Keratinocyte (primary cell): Measurements from ENCODE around the gene PRKN. TPM values are rescaled to one million over a fixed set of nuclear protein-coding genes. Genes with fewer than 3 reads are reported as not detected.

ENCODE experiments used
- DNase-seq: peaks from one replicate; pipeline ENCODE4 v3.0.0-alpha.2; 2011; ENCODE audit warnings: low read depth, missing footprints, low spot score
- FAIRE-seq: peaks from 2 replicates; lab custom pipeline; 2011; peaks lifted over from hg19 to GRCh38; lab: Jason Lieb, UNC
- H2AFZ ChIP-seq: 2 replicates; pipeline ENCODE4 v1.6.0; 2012; ENCODE audit warnings: low read length, control low read depth, inconsistent platforms; ENCODE audit not compliant: control insufficient read depth
- H3K27ac ChIP-seq: 2 replicates; pipeline ENCODE4 v1.5.1; 2011; ENCODE audit warnings: low read length; ENCODE audit not compliant: control insufficient read depth, insufficient read depth
- H3K27me3 ChIP-seq: 3 replicates; pipeline ENCODE4 v1.6.0; 2011; ENCODE audit warnings: low read length; ENCODE audit not compliant: control insufficient read depth, insufficient read depth; ENCODE audit errors: extremely low read depth
- H3K36me3 ChIP-seq, 2 experiments: 2 replicates in 1 of 2; 3 replicates in 1 of 2; pipeline ENCODE4 v1.5.1; 2011; ENCODE audit warnings: low read length in 2 of 2, mild to moderate bottlenecking in 1 of 2; ENCODE audit not compliant: control insufficient read depth in 2 of 2, insufficient read depth in 2 of 2; ENCODE audit errors: extremely low read depth in 1 of 2
- H3K4me1 ChIP-seq: 3 replicates; pipeline ENCODE4 v1.5.1; 2011; ENCODE audit warnings: low read length; ENCODE audit not compliant: control insufficient read depth, insufficient read depth; ENCODE audit errors: extremely low read depth
- H3K4me2 ChIP-seq: 3 replicates; pipeline ENCODE4 v1.6.0; 2011; ENCODE audit warnings: low read depth, low read length; ENCODE audit not compliant: control insufficient read depth, insufficient read depth; ENCODE audit errors: extremely low read depth
- H3K4me3 ChIP-seq, 3 experiments: fragments of 200-600 bp in 1 of 3; sonication (generic) in 1 of 3; 2 replicates in 2 of 3; 3 replicates in 1 of 3; pipeline ENCODE4 v1.5.1; 2011 to 2016; ENCODE audit warnings: low read length in 3 of 3, mild to moderate bottlenecking in 3 of 3, control low read depth in 2 of 3, inconsistent platforms in 1 of 3, low read depth in 1 of 3, mixed read lengths in 1 of 3, mixed run types in 1 of 3, moderate library complexity in 1 of 3; ENCODE audit not compliant: control insufficient read depth in 2 of 3, insufficient read depth in 2 of 3; ENCODE audit errors: extremely low read depth in 1 of 3
- H3K79me2 ChIP-seq: 2 replicates; pipeline ENCODE4 v1.6.0; 2012; ENCODE audit warnings: low read length; ENCODE audit not compliant: control insufficient read depth, insufficient read depth
- H3K9ac ChIP-seq: 3 replicates; pipeline ENCODE4 v1.6.0; 2011; ENCODE audit warnings: low read length; ENCODE audit not compliant: control insufficient read depth, insufficient read depth; ENCODE audit errors: extremely low read depth
- H3K9me1 ChIP-seq: 3 replicates; pipeline ENCODE4 v1.6.0; 2011; ENCODE audit warnings: low read length; ENCODE audit not compliant: control insufficient read depth, insufficient read depth; ENCODE audit errors: extremely low read depth
- H3K9me3 ChIP-seq: 2 replicates; pipeline ENCODE4 v1.5.1; 2012; ENCODE audit warnings: low read depth, low read length; ENCODE audit not compliant: control insufficient read depth
- H4K20me1 ChIP-seq: 3 replicates; pipeline ENCODE4 v1.6.0; 2011; ENCODE audit warnings: low read length; ENCODE audit not compliant: control insufficient read depth, insufficient read depth; ENCODE audit errors: extremely low read depth
- EZH2 ChIP-seq: IDR thresholded peaks from one replicate; pipeline ENCODE4 v1.6.1; 2012; ENCODE audit warnings: inconsistent platforms, mild to moderate bottlenecking, low read length, moderate library complexity
- dilution Hi-C: fragments of 300-500 bp; cut with MboI; formaldehyde crosslinking; loops from one replicate; pipeline ENCODE4 v1.7.0; 2020; ENCODE audit warnings: low sequenced_read_pairs; ENCODE audit not compliant: extremely low pct_ligation_motif_present
- polyA plus RNA-seq, 5 experiments: library from polyadenylated mRNA; depleted of rRNA in 3 of 5; stranded (reverse) in 3 of 5; stranded (forward) in 1 of 5; unstranded in 1 of 5; fragments of >200 nt; gene quantifications; 1 replicate in 1 of 5; 2 replicates in 3 of 5; 3 replicates in 1 of 5; pipeline versions ENCODE4 v1.2.1 to v1.2.3, GENCODE V29; 2011 to 2012; ENCODE audit warnings: missing spikeins in 2 of 5, low read depth in 1 of 5, low replicate concordance in 1 of 5
- TF ChIP-seq, protein P1 (sequence below), 3 experiments: IDR thresholded peaks in 1 of 3; conservative IDR thresholded peaks in 1 of 3; optimal IDR thresholded peaks in 1 of 3; 2 replicates in 2 of 3; 3 replicates in 1 of 3; pipeline versions ENCODE3 to v1.5.1; 2011; ENCODE audit warnings: low read length in 3 of 3, mild to moderate bottlenecking in 3 of 3, moderate library complexity in 2 of 3, control low read depth in 1 of 3, inconsistent platforms in 1 of 3; ENCODE audit not compliant: insufficient read depth in 2 of 3; ENCODE audit errors: extremely low read depth in 1 of 3

The PRKN gene
- polyA plus RNA-seq, 1 donor (not counting 4 experiments of a cell fraction or from before 2014, with no cell fraction given) = 0.67 TPM

DNA sequence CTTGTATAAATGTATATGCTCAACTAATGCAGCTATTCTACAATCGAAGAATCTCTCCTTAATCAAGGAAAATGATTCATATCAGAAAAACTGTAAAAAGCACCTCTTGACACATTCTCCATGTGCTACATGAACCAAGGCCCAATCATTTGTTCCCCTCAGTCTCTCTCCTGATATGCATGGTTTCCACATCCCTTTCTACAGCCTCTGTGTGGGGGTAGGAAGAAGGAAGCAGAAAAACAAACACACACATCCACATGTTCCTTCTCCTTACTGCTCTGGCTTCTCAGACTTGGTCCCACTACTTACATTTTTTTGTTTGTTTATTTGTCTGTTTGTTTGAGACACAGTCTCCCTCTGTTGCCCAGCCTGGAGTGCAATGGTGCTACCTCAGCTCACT, 510.5 kb downstream of the PRKN start:
- FAIRE-seq = no peak

DNA sequence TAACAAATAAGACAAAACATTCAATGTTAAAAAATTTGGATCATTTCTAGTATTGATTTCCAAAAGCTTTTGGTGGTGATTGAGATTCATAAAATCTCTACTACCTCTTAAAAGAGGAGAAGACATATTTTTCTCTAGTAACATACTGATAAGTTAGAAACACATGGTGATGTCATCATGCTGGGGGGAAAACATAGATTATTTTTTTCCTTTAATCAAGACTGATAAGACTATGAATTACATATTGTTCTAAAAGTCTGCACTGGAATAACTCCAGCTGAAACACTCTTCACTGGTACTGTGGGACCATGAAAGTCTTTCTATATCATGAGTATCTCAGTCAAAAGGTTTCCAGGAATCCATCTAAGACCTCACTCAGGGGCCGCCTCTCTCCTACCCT, 515.8 kb downstream of the PRKN start:
- Histone ChIP-seq H2AFZ (no peak overlapping the region), H3K4me3 (no peak overlapping the region), H3K9me1 (no peaks in the 10 kb centered on the region), H3K4me1 (no peaks in the 10 kb centered on the region), H3K27me3 (no peaks in the 10 kb centered on the region), H3K79me2 (no peaks in the 10 kb centered on the region), H3K4me2 (no peak overlapping the region), H3K9ac (no peak overlapping the region), H3K27ac (no peak overlapping the region), H3K36me3 (no peaks in the 10 kb centered on the region), H4K20me1 (no peaks in the 10 kb centered on the region), H3K9me3 (no peaks in the 10 kb centered on the region)
- TF ChIP-seq, protein P1, sequence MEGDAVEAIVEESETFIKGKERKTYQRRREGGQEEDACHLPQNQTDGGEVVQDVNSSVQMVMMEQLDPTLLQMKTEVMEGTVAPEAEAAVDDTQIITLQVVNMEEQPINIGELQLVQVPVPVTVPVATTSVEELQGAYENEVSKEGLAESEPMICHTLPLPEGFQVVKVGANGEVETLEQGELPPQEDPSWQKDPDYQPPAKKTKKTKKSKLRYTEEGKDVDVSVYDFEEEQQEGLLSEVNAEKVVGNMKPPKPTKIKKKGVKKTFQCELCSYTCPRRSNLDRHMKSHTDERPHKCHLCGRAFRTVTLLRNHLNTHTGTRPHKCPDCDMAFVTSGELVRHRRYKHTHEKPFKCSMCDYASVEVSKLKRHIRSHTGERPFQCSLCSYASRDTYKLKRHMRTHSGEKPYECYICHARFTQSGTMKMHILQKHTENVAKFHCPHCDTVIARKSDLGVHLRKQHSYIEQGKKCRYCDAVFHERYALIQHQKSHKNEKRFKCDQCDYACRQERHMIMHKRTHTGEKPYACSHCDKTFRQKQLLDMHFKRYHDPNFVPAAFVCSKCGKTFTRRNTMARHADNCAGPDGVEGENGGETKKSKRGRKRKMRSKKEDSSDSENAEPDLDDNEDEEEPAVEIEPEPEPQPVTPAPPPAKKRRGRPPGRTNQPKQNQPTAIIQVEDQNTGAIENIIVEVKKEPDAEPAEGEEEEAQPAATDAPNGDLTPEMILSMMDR (optimal IDR thresholded peaks at IDR 0.05 in 1 of 3, IDR thresholded peaks at IDR 0.05 in 1 of 3, conservative IDR thresholded peaks at IDR 0.05 in 1 of 3; ENCODE audit: extremely low read depth in 1 of 3, insufficient read depth in 2 of 3, low read length in 3 of 3) = no peak
- no peak for TF ChIP-seq EZH2
- no peak for DNase-seq
- FAIRE-seq = no peak
- dilution Hi-C loops = no loop called here

More for the DNA sequence above, 510.5 kb downstream of the PRKN start:
- Histone ChIP-seq H3K36me3 (no peaks in the 10 kb centered on the region), H4K20me1 (no peaks in the 10 kb centered on the region), H3K9me3 (no peaks in the 10 kb centered on the region), H2AFZ (no peak overlapping the region), H3K9me1 (no peaks in the 10 kb centered on the region), H3K9ac (no peak overlapping the region), H3K4me3 (no peak overlapping the region), H3K79me2 (no peaks in the 10 kb centered on the region), H3K4me1 (no peaks in the 10 kb centered on the region), H3K27ac (no peak overlapping the region), H3K4me2 (no peak overlapping the region), H3K27me3 (no peaks in the 10 kb centered on the region)
- TF ChIP-seq, protein P1 (optimal IDR thresholded peaks at IDR 0.05 in 1 of 3, IDR thresholded peaks at IDR 0.05 in 1 of 3, conservative IDR thresholded peaks at IDR 0.05 in 1 of 3; ENCODE audit: extremely low read depth in 1 of 3, insufficient read depth in 2 of 3, low read length in 3 of 3) = no peak
- TF ChIP-seq EZH2 = no peak
- dilution Hi-C loops = no loop called here
- DNase-seq = no peak
